ENCODE measurements around the gene JARID2. TPM values are rescaled to one million over a fixed set of nuclear protein-coding genes. Genes with fewer than 3 reads are reported as not detected.

Gene JARID2
- total and polyA plus RNA-seq, 10 of the 15 experiments (the other 5 are each of a cell fraction or from before 2014, with no cell fraction given), result 4.2 to 21.6 (median 11.7) TPM

GRCh38 chr6:15508931-15509330, 263.1 kb downstream of the JARID2 start:
- no peaks in the 10 kb centered on the region for H3K79me2 ChIP-seq (ENCODE audit: control insufficient read depth, insufficient read depth, low read length)
- TF ChIP-seq RCOR1 (conservative IDR thresholded peaks at IDR 0.05; ENCODE audit: low read depth, low read length) (no peak), NFXL1 (IDR thresholded peaks at IDR 0.05; ENCODE audit: borderline replicate concordance) (no peak), EZH2 (IDR thresholded peaks at IDR 0.05; ENCODE audit: borderline replicate concordance, control insufficient read depth, low read depth, low read length) (no peak), RAD21 (IDR thresholded peaks at IDR 0.05; ENCODE audit: insufficient read depth, low read depth, low read length) (no peak), SIX5 (IDR thresholded peaks at IDR 0.05; ENCODE audit: low read depth, low read length, severe bottlenecking) (no peak), TAF1 (IDR thresholded peaks at IDR 0.05; ENCODE audit: borderline replicate concordance, low read depth, low read length) (no peak), ZBTB40 (IDR thresholded peaks at IDR 0.05; ENCODE audit: borderline replicate concordance) (no peak), NR2C2 (IDR thresholded peaks at IDR 0.05; ENCODE audit: borderline replicate concordance, control insufficient read depth, insufficient read length, low read depth) (no peak), ASH2L (IDR thresholded peaks at IDR 0.05; ENCODE audit: borderline replicate concordance, low read depth) (no peak), RELA (IDR thresholded peaks at IDR 0.05; ENCODE audit: borderline replicate concordance, partially characterized antibody) (no peak), STAT1 (conservative IDR thresholded peaks at IDR 0.05) (no peak), PAX5 (IDR thresholded peaks at IDR 0.05; ENCODE audit: borderline replicate concordance, low read depth, low read length) (no peak), PML (IDR thresholded peaks at IDR 0.05; ENCODE audit: low read length) (no peak), CEBPZ (IDR thresholded peaks at IDR 0.05; ENCODE audit: low read depth, low read length) (no peak), TCF12 (IDR thresholded peaks at IDR 0.05; ENCODE audit: low read depth, low read length) (no peak), ZBED1 (IDR thresholded peaks at IDR 0.05; ENCODE audit: borderline replicate concordance) (no peak)
- WGBS (ENCODE audit: insufficient coverage, insufficient replicate concordance, low lambda C conversion rate, missing lambda C conversion rate), result 97% methylated on average over 15 of the region's 15 CpGs
- POLR2A ChIA-PET, result no interaction called here
- in situ Hi-C loops (cut with MboI) (no loop called here), intact Hi-C loops (cut with micrococcal nuclease; ENCODE audit: unreplicated experiment) (no loop called here)
- H3K4me1 ChIP-seq (ENCODE audit: control insufficient read depth, insufficient read depth, low read length), result no peaks in the 10 kb centered on the region
- no peak overlapping the region for H2AFZ ChIP-seq (ENCODE audit: control insufficient read depth, low read depth, low read length)
- DNase-seq (ENCODE audit: low read depth, low spot score) (no peak), FAIRE-seq (no peak), ATAC-seq (no peak)
- BruUV-seq (replicated peaks), result no TSS peak
- H3K27ac ChIP-seq (ENCODE audit: control insufficient read depth, insufficient read depth), result no peak overlapping the region
- RAD21 ChIA-PET (ENCODE audit: unreplicated experiment), result no interaction called here
- H3K27me3 ChIP-seq (replicated peaks in 1 of 2; ENCODE audit: control insufficient read depth in 2 of 2, insufficient read depth in 2 of 2, low read length in 1 of 2), result no peaks in the 10 kb centered on the region
- H3K4me3 ChIP-seq, result no peak overlapping the region
- H3K9ac ChIP-seq (ENCODE audit: control insufficient read depth, insufficient read depth, low read length), result no peak overlapping the region
- H4K20me1 ChIP-seq (ENCODE audit: control insufficient read depth, insufficient read depth), result no peaks in the 10 kb centered on the region
- H3K9me3 ChIP-seq (replicated peaks; ENCODE audit: control insufficient read depth, insufficient read depth, low read length), result no peaks in the 10 kb centered on the region
- H3K36me3 ChIP-seq (ENCODE audit: control insufficient read depth in 2 of 2, insufficient read depth in 2 of 2, low read length in 1 of 2), result peaks cover 31 to 48% of the 10 kb centered on the region in 2 experiments
- no peak overlapping the region for H3K4me2 ChIP-seq (ENCODE audit: control insufficient read depth, insufficient read depth)
- SMC1A ChIA-PET (ENCODE audit: uncharacterized antibody, unreplicated experiment), result no interaction called here
- CTCF ChIA-PET, result no interaction called here
